Measurements from ENCODE around the gene CDK9. TPM values are rescaled to one million over a fixed set of nuclear protein-coding genes. Genes with fewer than 3 reads are reported as not detected.

The CDK9 gene
- total RNA-seq, 2 donors from 2014 or later: 104 to 111 TPM

GRCh38 chr9:127776195-127776923, 9.5 kb upstream of the CDK9 start:
- ATAC-seq (ENCODE audit: insufficient number of reproducible peaks, low FRiP score, low read depth) (no peak), DNase-seq (ENCODE audit: low spot score) (no peak)
- H3K4me1 ChIP-seq (ENCODE audit: control insufficient read depth in 1 of 2, low read depth in 2 of 2): no peaks in the 10 kb centered on the region
- no peaks in the 10 kb centered on the region for H3K27me3 ChIP-seq (replicated peaks; ENCODE audit: insufficient read depth)
- H3K36me3 ChIP-seq: no peaks in the 10 kb centered on the region
- peak overlapping the region; percentile 18 for H3K4me3 ChIP-seq
- no peak for TF ChIP-seq CTCF (IDR thresholded peaks at IDR 0.05)
- H3K9me3 ChIP-seq: no peaks in the 10 kb centered on the region
- no peak overlapping the region for H3K27ac ChIP-seq

GRCh38 chr9:127776924-127777289, 8.9 kb upstream of the CDK9 start:
- peak overlapping the region; percentile 18 for H3K4me3 ChIP-seq
- H3K4me1 ChIP-seq (ENCODE audit: control insufficient read depth in 1 of 2, low read depth in 2 of 2): no peaks in the 10 kb centered on the region
- DNase-seq (ENCODE audit: low spot score) (no peak), ATAC-seq (ENCODE audit: insufficient number of reproducible peaks, low FRiP score, low read depth) (no peak)
- no peaks in the 10 kb centered on the region for H3K9me3 ChIP-seq
- no peaks in the 10 kb centered on the region for H3K27me3 ChIP-seq (replicated peaks; ENCODE audit: insufficient read depth)
- no peak for TF ChIP-seq CTCF (IDR thresholded peaks at IDR 0.05)
- H3K36me3 ChIP-seq: no peaks in the 10 kb centered on the region
- H3K27ac ChIP-seq: no peak overlapping the region

GRCh38 chr9:127777368-127777980, 8.4 kb upstream of the CDK9 start:
- H3K4me1 ChIP-seq (ENCODE audit: control insufficient read depth in 1 of 2, low read depth in 2 of 2): no peaks in the 10 kb centered on the region
- H3K27me3 ChIP-seq (replicated peaks; ENCODE audit: insufficient read depth): no peaks in the 10 kb centered on the region
- no peaks in the 10 kb centered on the region for H3K36me3 ChIP-seq
- TF ChIP-seq CTCF (IDR thresholded peaks at IDR 0.05): no peak
- no peaks in the 10 kb centered on the region for H3K9me3 ChIP-seq
- ATAC-seq (ENCODE audit: insufficient number of reproducible peaks, low FRiP score, low read depth) (no peak), DNase-seq (ENCODE audit: low spot score) (no peak)
- peak overlapping the region; percentile 45 for H3K4me3 ChIP-seq
- H3K27ac ChIP-seq: no peak overlapping the region

GRCh38 chr9:127778280-127779135, 7.3 kb upstream of the CDK9 start, which contains the start of gene SH2D3C:
TSS of gene SH2D3C (minus strand) at chr9:127778666. CDS start at chr9:127778627, 39 bp downstream.
- peak within 1 kb of the TSS in 1 of 2 donors; percentile 20 for H3K27ac ChIP-seq
- H3K4me3 ChIP-seq: peak within 1 kb of the TSS; percentile 45
- DNase-seq (ENCODE audit: low spot score): no peak

More at GRCh38 chr9:127778280-127779135, 7.3 kb upstream of the CDK9 start, which contains the start of gene SH2D3C:
- Histone ChIP-seq H3K27me3 (replicated peaks; ENCODE audit: insufficient read depth) (no peaks in the 10 kb centered on the region), H3K9me3 (no peaks in the 10 kb centered on the region), H3K36me3 (no peaks in the 10 kb centered on the region), H3K4me1 (ENCODE audit: control insufficient read depth in 1 of 2, low read depth in 2 of 2) (no peaks in the 10 kb centered on the region)
- no peak for TF ChIP-seq CTCF (IDR thresholded peaks at IDR 0.05)
- no peak for ATAC-seq (ENCODE audit: insufficient number of reproducible peaks, low FRiP score, low read depth)
